ENCODE measurements around the gene RILPL1.
"Not testable (repeated sequence)": the region's sequence is repeated elsewhere in the genome, so short reads cannot be mapped to it uniquely, and the experiment has no call there.

Gene RILPL1

DNA sequence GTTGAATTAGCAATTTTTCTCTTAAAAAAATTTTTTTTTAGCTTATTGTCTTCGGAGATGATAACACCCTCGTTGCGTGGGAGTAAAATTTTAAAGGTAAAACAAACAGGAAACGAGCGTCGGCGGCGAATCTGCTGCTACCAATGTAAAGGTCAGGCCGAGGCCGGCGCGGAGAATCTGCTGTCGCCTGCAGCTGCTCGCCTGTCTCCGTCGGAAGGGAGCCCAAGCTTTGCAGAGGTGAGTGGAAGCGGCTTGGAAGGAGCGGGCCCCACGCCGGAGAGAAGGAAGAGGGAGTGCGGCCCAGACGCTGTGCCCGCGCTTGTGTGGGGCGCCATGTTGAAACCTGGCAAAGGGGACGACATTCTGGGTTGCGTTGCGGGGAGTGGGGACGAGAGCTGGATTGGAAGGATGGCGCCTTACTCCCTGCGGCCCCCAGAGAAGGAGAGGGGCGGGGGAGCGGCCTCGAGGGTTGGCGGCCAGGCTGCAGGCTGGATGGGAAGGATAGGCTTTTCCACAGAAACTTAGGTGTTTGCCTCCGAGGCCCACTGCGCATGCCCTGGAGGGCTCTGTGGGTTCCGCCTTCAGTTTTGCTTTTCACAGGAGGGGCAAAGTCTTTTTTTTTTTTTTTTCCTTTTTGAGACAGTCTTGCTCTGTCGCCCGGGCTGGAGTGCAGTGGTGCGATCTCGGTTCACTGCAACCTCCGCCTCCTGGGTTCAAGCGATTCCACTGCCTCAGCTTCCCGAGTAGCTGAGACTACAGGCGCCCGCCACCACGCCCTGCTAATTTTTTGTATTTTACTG lies 75.3 kb downstream of the RILPL1 start, which contains the start of gene SNRNP35:
SNRNP35 (plus strand) TSS at position 160 of the 800 bp plus-strand sequence. CDS start 7,402 bp downstream, outside the sequence.
- TF ChIP-seq, protein P1, sequence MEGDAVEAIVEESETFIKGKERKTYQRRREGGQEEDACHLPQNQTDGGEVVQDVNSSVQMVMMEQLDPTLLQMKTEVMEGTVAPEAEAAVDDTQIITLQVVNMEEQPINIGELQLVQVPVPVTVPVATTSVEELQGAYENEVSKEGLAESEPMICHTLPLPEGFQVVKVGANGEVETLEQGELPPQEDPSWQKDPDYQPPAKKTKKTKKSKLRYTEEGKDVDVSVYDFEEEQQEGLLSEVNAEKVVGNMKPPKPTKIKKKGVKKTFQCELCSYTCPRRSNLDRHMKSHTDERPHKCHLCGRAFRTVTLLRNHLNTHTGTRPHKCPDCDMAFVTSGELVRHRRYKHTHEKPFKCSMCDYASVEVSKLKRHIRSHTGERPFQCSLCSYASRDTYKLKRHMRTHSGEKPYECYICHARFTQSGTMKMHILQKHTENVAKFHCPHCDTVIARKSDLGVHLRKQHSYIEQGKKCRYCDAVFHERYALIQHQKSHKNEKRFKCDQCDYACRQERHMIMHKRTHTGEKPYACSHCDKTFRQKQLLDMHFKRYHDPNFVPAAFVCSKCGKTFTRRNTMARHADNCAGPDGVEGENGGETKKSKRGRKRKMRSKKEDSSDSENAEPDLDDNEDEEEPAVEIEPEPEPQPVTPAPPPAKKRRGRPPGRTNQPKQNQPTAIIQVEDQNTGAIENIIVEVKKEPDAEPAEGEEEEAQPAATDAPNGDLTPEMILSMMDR (IDR thresholded peaks at IDR 0.05; ENCODE audit: insufficient read depth, low read depth, low read length, missing control alignments), result no peak
- H3K4me3 ChIP-seq (ENCODE audit: low read depth, low read length), result peak within 1 kb of the TSS; percentile 92
- DNase-seq (ENCODE audit: low read depth), result peak; percentile 94

DNA sequence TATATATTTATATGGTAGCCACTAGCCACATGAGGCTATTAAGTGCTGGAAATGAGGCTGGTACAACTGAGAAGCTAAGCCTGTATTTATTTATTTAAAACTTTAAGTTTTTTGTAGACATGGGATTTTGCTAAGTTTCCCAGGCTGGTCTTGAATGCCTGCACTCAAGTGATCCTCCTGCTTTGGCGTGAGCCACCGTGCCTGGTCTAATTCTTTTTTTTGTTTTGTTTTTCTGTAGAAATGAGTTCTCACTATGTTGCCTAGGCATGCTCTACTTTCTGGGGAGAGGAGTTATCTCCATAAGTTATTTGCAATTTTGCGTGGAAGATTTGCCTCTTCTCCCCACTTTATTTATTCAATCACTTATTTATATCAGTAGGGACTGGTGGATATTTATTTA lies 80.4 kb downstream of the RILPL1 start:
- DNase-seq (ENCODE audit: low read depth), result no peak
- H3K4me3 ChIP-seq (ENCODE audit: low read depth, low read length), result no peak overlapping the region
- TF ChIP-seq, protein P1 (IDR thresholded peaks at IDR 0.05; ENCODE audit: insufficient read depth, low read depth, low read length, missing control alignments), result no peak

DNA sequence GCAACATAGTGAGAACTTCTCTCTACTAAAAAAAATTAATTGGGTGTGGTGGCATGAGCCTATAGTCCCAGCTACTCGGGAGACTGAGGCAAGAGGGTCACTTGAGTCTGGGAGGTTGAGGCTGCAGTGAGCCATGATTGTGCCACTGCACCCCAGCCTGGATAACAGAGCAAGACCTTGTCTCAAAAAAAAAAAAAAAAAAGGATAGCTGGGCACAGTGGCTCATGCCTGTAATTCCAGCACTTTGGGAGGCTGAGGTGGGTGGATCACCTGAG lies 81.3 kb downstream of the RILPL1 start:
- not testable (repeated sequence) for H3K4me3 ChIP-seq (ENCODE audit: low read depth, low read length); DNase-seq (ENCODE audit: low read depth)

DNA sequence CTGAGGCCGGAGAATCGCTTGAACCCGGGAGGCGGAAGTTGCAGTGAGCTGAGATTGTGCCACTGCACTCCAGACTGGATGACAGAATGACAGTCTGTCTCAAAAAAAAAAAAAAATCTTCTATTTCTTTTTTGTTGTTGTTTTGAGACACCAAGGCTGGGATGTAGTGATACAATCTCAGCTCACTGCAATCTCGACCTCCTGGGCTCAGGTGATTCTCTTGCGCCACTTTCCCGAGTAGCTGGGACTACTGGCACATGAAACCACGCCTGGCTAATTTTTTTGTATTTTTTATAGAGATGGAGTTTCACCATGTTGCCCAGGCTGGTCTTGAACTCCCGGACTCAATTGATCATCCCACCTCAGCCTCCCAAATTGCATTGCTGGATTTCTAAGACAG lies 82.9 kb downstream of the RILPL1 start:
- TF ChIP-seq, protein P1 (IDR thresholded peaks at IDR 0.05; ENCODE audit: insufficient read depth, low read depth, low read length, missing control alignments), result no peak
- no peak overlapping the region for H3K4me3 ChIP-seq (ENCODE audit: low read depth, low read length)
- DNase-seq (ENCODE audit: low read depth), result no peak

DNA sequence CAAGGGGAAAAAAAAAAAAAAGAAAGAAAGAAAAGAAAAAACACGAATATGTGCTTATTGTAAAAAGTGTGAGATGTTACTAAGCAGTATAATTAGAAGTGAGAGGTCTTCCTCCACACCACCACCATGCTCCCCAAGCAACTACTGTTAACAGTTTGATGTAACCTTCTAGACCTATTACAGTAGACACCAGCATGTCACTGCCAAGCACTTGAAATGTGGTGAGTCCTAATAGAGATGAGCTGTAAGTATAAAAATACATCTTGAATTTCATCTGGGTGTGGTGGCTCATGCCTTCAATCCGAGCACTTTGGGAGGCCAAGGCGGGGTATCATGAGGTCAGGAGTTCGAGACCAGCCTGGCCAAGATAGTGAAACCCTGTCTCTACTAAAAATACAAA lies 83.7 kb downstream of the RILPL1 start:
- no peak overlapping the region for H3K4me3 ChIP-seq (ENCODE audit: low read depth, low read length)
- TF ChIP-seq, protein P1 (IDR thresholded peaks at IDR 0.05; ENCODE audit: insufficient read depth, low read depth, low read length, missing control alignments), result no peak
- no peak for DNase-seq (ENCODE audit: low read depth)

DNA sequence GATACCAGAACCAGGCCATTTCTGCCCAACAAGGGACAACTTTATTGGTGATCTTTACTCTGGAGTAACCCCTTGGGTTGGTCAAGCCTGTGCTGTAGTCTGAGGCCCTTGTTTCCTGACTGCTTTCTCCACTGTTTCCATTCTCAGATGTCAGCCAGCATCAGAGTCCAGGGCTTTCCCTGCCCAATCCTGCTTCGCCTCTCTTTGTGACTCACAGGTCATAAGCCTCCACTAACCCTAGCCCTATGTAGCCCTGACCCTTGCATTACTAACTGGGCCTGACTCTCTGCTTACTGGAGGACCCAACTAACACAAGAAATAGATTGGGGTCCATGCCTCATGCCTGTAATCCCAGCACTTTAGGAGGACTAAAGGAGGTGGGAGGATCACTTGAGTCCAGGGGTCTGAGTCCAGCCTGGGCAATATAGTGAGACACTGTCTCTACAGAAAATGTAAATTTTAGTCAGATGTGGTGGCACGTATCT lies 84.2 kb downstream of the RILPL1 start:
- DNase-seq (ENCODE audit: low read depth), result no peak
- TF ChIP-seq, protein P1 (IDR thresholded peaks at IDR 0.05; ENCODE audit: insufficient read depth, low read depth, low read length, missing control alignments), result no peak
- H3K4me3 ChIP-seq (ENCODE audit: low read depth, low read length), result no peak overlapping the region

DNA sequence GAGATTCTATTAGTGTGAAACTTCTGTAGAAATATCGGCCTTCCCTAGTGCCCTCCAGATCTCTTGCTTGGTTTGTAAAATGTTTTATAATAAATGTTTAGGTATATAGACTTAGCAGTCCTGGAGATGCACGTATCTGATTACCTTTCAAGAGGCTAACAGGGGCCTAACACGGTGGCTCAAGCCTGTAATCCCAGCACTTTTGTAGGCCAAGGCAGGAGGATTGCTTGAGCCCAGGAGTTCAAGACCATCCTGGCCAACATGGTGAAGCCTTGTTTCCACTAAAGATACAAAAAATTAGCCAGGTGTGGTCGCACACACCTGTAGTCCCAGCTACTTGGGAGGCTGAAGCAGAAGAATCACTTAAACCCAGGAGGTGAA lies 87.2 kb downstream of the RILPL1 start:
- H3K4me3 ChIP-seq (ENCODE audit: low read depth, low read length), result no peak overlapping the region
- TF ChIP-seq, protein P1 (IDR thresholded peaks at IDR 0.05; ENCODE audit: insufficient read depth, low read depth, low read length, missing control alignments), result no peak
- DNase-seq (ENCODE audit: low read depth), result no peak
